PC-3 (cell line): ENCODE results near the gene KCNQ4.

ENCODE experiments used
- CTCF ChIP-seq: fragments of 300-600 bp; sonication (generic); conservative IDR thresholded peaks from 2 replicates; pipeline ENCODE4 v1.5.1; 2017; ENCODE audit warnings: antibody characterized with exemption, low read depth, mild to moderate bottlenecking, low read length
- EZH2 ChIP-seq: fragments of 300-600 bp; sonication (generic); IDR thresholded peaks from one replicate; pipeline ENCODE4 v1.6.1; 2017; ENCODE audit warnings: antibody characterized with exemption, mild to moderate bottlenecking, low read length; ENCODE audit not compliant: unreplicated experiment

GRCh38 chr1:40819101-40819500 lies 35.5 kb downstream of the KCNQ4 start:
- TF ChIP-seq CTCF (no peak), EZH2 (no peak)
